ENCODE results near the gene OMP. TPM values are rescaled to one million over a fixed set of nuclear protein-coding genes. Genes with fewer than 3 reads are reported as not detected.

The OMP gene
- total RNA-seq, 1 donor from 2014 or later, result 1.0 TPM

- no peak for DNase-seq
Observed at GRCh38 chr11:77069336-77069968, 33.2 kb upstream of the OMP start.

GRCh38 chr11:77069969-77070582 lies 32.6 kb upstream of the OMP start:
- DNase-seq, result no peak

DNA sequence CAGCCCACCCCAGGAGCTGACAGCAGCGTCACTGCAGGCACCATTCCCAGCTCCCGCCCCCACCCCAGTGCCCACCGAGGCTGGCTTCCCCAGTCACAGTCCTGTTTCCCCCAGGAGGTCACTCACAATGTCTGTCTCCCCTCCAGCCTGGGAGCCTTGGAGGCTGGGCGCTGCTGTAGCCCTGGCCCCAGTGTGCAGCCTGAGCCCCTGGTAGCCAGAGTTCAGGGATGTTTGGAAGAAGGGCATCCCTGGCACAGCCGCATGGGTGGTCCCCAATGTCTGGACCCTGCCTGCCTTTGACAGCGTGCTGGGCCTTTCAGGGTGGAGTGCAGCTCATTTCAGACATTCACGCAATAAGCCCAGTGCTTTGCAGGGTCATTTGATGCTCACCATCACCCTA lies 31.6 kb upstream of the OMP start:
- no peak for DNase-seq

DNA sequence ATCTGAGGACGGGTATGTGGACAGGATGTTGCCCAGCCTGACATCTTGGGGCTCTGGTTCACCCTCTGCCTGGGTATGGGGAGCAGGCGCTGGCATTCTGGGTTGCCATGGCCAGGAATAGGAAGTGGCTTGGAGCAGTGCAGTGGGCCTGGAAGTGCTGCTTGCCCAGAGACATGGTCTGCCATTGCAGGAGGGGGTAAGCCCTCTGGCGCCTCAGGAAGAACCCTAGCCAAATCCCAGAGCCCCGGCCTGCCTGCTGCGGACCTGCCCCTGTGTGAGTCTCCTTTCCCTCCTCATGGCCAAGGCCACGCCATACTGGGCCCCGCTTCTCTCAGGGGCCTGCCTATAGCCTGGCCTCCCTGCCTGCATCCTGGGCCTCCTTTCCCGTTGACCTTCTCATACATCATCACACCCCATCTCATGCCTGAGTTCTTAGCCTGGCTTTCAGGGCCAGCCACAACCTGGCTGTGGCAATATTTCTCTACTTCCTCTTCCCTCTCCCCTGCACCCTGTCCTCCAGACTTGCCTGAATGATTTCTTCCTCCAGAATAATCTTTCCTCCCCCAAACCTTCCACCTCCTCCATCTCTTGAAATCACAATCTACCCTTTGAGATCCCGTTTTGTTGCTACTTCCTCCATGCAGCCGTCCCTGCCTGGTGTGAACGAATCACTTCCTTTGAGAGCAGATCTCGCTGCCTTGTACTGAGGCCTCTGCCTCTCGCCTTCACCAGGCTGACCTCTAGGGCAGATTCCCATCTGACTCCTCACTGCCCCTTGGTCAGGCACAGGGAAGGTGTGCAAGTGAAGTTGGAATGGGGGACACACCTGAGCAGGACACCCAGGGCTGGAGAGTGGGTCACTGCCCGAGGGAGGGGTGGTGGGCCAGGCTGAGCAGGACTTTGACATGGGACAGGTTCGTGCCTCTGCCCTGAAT lies 30.7 kb upstream of the OMP start:
- DNase-seq, result no peak

DNA sequence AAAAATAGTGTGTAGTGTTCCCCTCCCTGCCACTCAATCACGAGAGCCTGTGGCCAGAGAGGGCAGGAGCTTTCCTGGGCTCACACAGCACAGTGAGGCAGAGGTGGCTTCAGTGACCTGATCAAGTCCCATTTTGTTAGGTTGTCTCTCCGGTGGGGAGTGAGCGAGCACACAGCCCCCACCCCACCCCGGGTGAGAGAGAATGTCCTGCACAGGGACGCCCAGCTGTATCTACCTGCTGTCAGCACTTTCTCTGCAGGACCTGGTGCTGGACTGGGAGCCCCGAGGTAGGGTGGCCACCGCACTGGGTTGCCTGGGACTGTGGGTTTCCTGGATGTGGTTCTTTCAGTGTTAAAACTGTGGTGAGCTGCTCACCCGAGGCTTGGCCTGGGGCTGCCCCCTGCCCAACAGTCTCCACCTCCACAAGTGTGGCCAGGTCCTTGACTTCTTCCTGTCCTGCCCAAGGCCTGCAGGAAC lies 29.8 kb upstream of the OMP start:
- DNase-seq, result no peak

DNA sequence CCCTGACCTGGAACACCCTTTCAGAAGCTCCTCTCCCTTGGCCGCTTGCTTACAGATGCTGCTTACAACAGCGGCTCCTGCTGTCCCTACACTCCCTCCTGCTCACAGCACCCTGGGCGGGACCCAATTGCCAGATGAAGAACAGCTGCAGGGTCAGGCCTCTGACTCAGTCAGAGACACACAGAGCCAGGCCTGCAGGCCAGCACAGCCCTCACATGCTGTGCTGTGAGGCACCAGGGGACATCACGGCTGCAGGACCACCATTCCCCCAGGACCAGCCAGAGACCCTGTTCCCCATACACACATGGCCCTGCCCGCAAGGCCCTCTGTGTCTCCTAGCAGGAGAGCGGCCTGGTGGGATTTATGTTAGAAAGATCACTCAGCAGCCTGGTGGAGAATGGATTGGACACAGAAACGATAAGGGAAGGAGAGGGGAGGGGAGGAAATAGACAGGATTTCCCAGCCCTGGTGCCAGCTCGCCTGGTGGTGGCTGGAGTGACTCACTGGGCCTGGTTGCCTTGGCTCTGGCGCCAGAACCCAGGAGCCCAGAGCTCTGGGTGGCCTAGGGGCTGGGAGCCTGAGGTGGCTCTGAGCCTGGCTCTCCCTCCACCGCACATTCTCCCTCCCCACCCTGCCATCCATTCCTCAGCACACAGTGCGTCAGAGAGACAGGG lies 29.2 kb upstream of the OMP start:
- peak; percentile 97 for DNase-seq

- DNase-seq, result peak; percentile 22
Observed at GRCh38 chr11:77074205-77074604, 28.4 kb upstream of the OMP start.

DNA sequence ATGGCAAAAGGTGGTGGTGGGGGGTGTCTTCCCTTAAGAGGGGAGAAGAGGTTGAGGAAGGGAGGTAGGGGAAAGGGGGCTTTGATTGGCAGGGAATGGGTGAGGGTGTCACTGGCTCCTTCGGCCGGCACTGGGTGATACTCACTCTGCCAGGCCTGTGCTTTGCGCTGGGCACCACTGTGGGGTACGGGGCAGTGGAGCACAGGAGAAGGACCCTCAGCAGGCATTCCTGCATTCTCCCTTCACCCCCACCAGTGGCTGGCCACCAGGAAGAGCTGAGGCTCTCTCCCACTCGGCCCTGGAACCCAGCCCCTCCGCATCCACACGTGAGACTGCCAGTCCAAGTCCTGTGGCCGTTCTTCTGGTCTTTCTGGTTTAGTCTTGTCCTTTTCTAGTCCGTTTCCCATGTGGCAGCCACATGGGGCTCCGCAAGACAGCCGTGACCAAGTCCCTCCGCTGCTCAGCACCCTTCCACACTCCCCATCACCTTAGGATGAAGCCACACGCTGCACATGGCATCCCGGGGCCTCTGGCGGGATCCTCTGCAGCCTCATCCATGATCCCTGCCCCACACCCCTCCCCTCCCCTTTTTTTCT lies 27.9 kb upstream of the OMP start:
- no peak for DNase-seq

- no peak for DNase-seq
Observed at GRCh38 chr11:77075425-77075905, 27.2 kb upstream of the OMP start.

DNA sequence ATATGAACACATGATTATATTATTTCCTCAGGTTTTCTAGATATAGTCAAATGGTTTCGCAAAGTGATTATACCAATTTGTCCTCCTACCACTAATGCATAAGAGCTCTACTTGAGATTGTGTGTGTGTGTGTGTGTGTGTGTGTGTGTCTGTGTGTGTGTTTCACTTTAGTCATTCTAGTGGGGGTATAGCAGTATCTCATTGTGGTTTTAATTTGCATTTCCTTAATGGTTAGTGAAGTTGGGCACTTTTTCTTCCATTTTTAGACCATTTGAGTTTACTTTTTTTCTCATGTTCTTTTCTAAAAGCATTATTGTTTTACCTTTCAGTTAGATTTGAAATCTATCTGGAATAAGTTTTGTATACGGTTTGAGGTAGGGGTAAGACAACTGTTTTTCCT lies 23.0 kb upstream of the OMP start:
- no peak for DNase-seq

- no peak for DNase-seq
Observed at GRCh38 chr11:77080643-77081210, 21.9 kb upstream of the OMP start.

DNA sequence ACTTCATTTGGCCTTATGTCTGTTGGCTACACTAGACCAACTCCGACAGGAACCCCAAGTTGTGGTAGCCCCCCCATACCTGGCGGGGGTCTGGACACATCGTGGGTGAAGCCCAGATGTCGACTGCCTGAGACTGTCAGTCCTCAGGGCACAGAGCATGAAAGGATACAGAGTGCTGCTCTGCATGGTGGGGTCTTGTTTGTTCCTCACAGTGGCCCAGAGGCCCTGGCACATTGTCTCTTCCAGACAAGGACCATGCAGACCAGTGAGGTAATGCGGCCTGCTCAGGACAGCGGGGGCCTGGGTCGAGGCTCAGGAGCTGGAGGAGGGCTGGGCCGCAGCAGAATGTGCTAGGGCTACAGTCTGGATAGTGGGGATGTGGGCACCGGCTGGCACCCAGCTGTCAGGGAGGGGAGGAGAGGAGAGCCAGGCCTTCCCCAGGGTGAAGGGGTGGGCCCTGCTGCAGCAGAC lies 21.2 kb upstream of the OMP start:
- DNase-seq, result no peak

DNA sequence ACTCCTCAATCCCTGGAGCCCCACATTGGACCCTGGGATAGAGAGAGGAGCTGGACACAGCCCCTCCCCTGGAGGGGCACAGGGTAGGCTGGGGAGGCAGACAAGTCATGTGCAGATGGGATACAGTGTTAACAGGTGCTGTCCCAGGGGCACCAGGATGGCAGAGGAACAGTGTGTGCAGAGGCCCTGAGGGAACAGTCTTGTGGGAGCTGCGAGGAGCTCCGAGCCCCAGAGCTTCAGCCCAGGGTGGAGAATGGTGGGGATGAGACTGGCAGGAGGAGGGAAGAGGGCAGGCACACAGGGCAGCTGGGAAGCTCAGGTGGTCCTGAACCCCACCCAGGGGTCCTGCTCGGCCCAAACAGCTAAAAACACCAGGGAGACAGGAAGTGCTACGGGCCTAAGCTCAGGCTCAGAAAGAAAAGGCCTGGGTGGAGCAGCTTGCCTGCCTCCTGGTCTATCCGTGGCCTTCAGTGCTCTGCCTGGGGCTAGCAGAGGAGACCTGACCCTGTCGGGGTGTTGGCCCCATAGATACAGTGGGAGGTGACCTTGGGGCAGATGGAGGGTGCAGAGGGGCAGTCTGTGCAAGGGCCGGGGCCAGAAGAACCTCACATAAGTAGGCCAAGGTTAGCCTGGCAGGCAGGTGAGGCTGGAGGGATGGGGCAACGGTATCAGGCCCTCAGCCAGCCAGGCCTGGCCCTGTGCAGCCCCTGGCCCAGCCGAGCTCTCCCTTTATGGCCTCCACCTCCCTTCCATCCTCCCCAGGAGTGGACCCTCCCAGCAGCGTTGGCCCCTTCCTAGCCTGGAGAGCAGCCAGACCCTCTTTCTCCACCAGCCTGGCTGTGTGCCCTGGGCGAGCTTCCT lies 20.4 kb upstream of the OMP start:
- no peak for DNase-seq

- DNase-seq, result no peak
Observed at GRCh38 chr11:77082838-77083565, 19.6 kb upstream of the OMP start.

DNA sequence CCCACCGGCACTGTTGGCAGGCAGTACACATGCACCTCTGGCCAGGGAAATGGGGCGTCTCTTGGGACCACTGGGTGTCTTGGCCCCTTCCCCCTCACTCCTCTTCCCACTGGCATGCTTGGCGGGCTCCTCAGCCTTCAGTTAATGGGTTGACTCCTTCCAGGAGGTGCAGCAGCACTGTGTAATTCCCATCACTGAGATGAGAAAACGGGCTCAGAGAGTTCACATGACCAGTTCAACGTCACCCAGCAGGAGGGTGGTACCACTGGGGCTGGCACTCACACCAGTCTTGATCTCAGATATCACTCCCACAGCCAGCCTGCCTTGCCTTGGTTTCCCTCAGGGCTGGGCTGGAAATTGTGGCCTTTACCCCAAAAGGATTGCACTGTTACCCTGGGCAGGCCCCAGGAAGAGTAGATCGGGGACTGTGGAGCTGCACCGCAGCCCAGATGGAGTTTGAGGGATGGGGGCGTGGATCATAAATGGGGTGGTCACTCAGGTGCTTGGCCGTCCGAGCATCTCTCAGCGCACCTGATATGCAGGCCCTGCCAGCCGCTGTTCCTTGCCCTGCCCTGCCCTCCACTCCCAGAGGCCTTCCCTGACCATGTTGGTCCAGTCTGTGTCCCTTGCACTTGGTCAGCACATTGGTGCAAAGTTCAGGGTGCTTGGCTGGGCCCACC lies 18.9 kb upstream of the OMP start:
- no peak for DNase-seq

DNA sequence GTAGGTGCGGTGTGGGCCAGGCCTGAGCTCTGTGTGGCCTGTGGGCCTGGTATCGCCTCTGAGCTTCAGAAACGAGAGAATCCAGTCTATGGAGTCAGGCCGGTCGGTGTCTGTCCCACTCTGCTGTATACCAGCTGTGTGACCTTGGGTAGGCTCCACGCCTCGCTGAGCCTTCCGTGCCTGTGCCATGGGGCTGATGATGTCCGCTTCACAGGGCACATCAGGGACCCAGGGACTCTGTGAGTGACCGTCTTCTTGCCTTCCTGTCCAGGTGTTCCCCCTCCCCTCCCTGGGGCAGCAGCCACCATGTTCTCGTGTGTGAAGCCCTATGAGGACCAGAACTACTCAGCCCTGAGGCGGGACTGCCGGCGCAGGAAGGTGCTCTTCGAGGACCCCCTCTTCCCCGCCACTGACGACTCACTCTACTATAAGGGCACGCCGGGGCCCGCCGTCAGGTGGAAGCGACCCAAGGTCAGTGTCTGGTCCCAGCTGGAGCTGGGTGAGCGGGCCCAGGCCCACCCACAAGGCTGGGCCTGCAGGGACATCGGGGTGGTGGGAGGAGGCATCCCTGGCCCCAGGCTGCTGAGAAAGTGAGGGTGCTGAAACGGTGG lies 18.0 kb upstream of the OMP start:
- no peak for DNase-seq

DNA sequence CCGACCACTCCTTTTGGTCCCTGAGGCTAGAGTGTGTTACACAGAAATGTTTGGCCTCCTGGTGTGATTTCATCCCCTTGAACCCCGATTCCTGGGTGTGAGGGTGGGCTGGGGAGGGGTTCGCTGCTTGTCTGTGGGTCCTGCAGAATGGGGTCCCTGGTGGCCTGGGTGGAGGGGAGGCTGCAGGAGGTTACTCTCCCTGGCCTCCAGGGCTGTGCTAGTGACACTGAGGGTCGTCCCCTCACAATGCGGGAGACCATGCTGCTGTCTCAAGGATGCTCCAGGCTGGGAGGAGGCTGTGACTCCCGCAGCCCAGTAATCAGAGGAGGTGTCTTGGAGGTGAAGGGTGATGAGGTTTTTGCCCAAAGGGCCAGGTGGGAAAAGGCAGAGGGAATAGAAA lies 17.0 kb upstream of the OMP start:
- no peak for DNase-seq
